H9 (cell line): ENCODE measurements around the gene CDKAL1. TPM values are rescaled to one million over a fixed set of nuclear protein-coding genes. Genes with fewer than 3 reads are reported as not detected.

ENCODE experiments used
- DNase-seq: peaks from one replicate; pipeline ENCODE4 v3.0.0-alpha.2; 2017
- H2AFZ ChIP-seq: one replicate; pipeline ENCODE4 v1.6.1; 2013; ENCODE audit warnings: mild to moderate bottlenecking, low read length, control low read depth, moderate library complexity
- H2AK5ac ChIP-seq: 2 replicates; pipeline ENCODE4 v1.6.1; 2013; ENCODE audit warnings: low read length, control low read depth, mixed read lengths; ENCODE audit not compliant: insufficient read length
- H2BK120ac ChIP-seq: one replicate; pipeline ENCODE4 v1.6.1; 2013; ENCODE audit warnings: low read depth, mild to moderate bottlenecking, low read length, control low read depth, inconsistent platforms; ENCODE audit not compliant: poor library complexity, severe bottlenecking
- H2BK12ac ChIP-seq: 2 replicates; pipeline ENCODE4 v1.6.1; 2013; ENCODE audit warnings: low read length, control low read depth, mixed read lengths, low read depth; ENCODE audit not compliant: insufficient read length
- H2BK15ac ChIP-seq: 2 replicates; pipeline ENCODE4 v1.6.1; 2013; ENCODE audit warnings: low read depth, low read length, control low read depth
- H2BK20ac ChIP-seq: one replicate; pipeline ENCODE4 v1.6.1; 2013; ENCODE audit warnings: low read depth, mild to moderate bottlenecking, low read length, control low read depth, inconsistent platforms; ENCODE audit not compliant: poor library complexity, severe bottlenecking
- H2BK5ac ChIP-seq: 2 replicates; pipeline ENCODE4 v1.6.1; 2013; ENCODE audit warnings: low read length, control low read depth, mixed read lengths; ENCODE audit not compliant: insufficient read length
- H3K14ac ChIP-seq: 2 replicates; pipeline ENCODE4 v1.6.1; 2013; ENCODE audit warnings: low read length, control low read depth; ENCODE audit not compliant: insufficient read depth
- H3K18ac ChIP-seq: 2 replicates; pipeline ENCODE4 v1.6.1; 2013; ENCODE audit warnings: low read depth, mild to moderate bottlenecking, mixed read lengths, low read length, control low read depth; ENCODE audit not compliant: insufficient read length
- H3K23ac ChIP-seq: 2 replicates; pipeline ENCODE4 v1.6.1; 2013; ENCODE audit warnings: low read length, control low read depth, mixed read lengths, low read depth; ENCODE audit not compliant: insufficient read length
- H3K23me2 ChIP-seq: 2 replicates; pipeline ENCODE4 v1.6.1; 2013; ENCODE audit warnings: low read depth, mild to moderate bottlenecking, mixed read lengths, low read length, control low read depth; ENCODE audit not compliant: insufficient read length, poor library complexity, severe bottlenecking
- H3K27ac ChIP-seq: 2 replicates; pipeline ENCODE4 v1.5.1; 2013; ENCODE audit warnings: low read length, control low read depth, mixed read lengths, low read depth; ENCODE audit not compliant: insufficient read length
- H3K27me3 ChIP-seq: 2 replicates; pipeline ENCODE4 v1.6.1; 2013; ENCODE audit warnings: low read length, control low read depth, inconsistent platforms; ENCODE audit not compliant: insufficient read depth
- H3K4ac ChIP-seq: 2 replicates; pipeline ENCODE4 v1.6.1; 2013; ENCODE audit warnings: low read depth, mild to moderate bottlenecking, control low read depth, inconsistent platforms, low read length, moderate library complexity
- H3K4me1 ChIP-seq: 2 replicates; pipeline ENCODE4 v1.6.1; 2013; ENCODE audit warnings: low read length, control low read depth, inconsistent platforms; ENCODE audit not compliant: insufficient read depth
- H3K4me2 ChIP-seq: 2 replicates; pipeline ENCODE4 v1.6.1; 2013; ENCODE audit warnings: low read length, control low read depth, mixed read lengths; ENCODE audit not compliant: insufficient read length, insufficient read depth
- H3K56ac ChIP-seq: 2 replicates; pipeline ENCODE4 v1.6.1; 2013; ENCODE audit warnings: low read depth, mild to moderate bottlenecking, mixed read lengths, low read length, control low read depth; ENCODE audit not compliant: insufficient read length
- H3K79me1 ChIP-seq: 2 replicates; pipeline ENCODE4 v1.6.1; 2013; ENCODE audit warnings: low read depth, mild to moderate bottlenecking, moderate library complexity, low read length, control low read depth, inconsistent platforms; ENCODE audit not compliant: insufficient read depth, poor library complexity, severe bottlenecking
- H3K79me2 ChIP-seq: 2 replicates; pipeline ENCODE4 v1.6.1; 2013; ENCODE audit warnings: low read length, control low read depth, inconsistent platforms; ENCODE audit not compliant: insufficient read depth
- H3K9ac ChIP-seq: 2 replicates; pipeline ENCODE4 v1.6.1; 2013; ENCODE audit warnings: low read length, control low read depth, mixed read lengths; ENCODE audit not compliant: insufficient read length; ENCODE audit errors: extremely low read depth
- H3K9me3 ChIP-seq: one replicate; pipeline ENCODE4 v1.6.1; 2013; ENCODE audit warnings: low read depth, low read length, inconsistent platforms; ENCODE audit not compliant: control insufficient read depth
- H3T11ph ChIP-seq: one replicate; pipeline ENCODE4 v1.6.1; 2013; ENCODE audit warnings: mild to moderate bottlenecking, low read length, control low read depth, inconsistent platforms
- H4K20me1 ChIP-seq: one replicate; pipeline ENCODE4 v1.6.1; 2013; ENCODE audit not compliant: control insufficient read depth, insufficient read length, insufficient read depth
- H4K5ac ChIP-seq: 2 replicates; pipeline ENCODE4 v1.6.1; 2013; ENCODE audit warnings: low read depth, mild to moderate bottlenecking, mixed read lengths, low read length, control low read depth; ENCODE audit not compliant: insufficient read length
- H4K8ac ChIP-seq: replicated peaks from 2 replicates; pipeline ENCODE4 v1.6.1; 2013; ENCODE audit warnings: low read length, control low read depth, mixed read lengths, low read depth; ENCODE audit not compliant: insufficient read length
- H4K91ac ChIP-seq: 2 replicates; pipeline ENCODE4 v1.6.1; 2013; ENCODE audit warnings: low read depth, mild to moderate bottlenecking, moderate library complexity, mixed read lengths, low read length, control low read depth; ENCODE audit not compliant: insufficient read length
- H3K27ac Mint-ChIP-seq, 3 experiments: 2 replicates in 2 of 3; 3 replicates in 1 of 3; pipeline ENCODE4 v1.8.0; 2020 to 2021; ENCODE audit warnings: mixed read lengths in 3 of 3, mild to moderate bottlenecking in 1 of 3, moderate library complexity in 1 of 3
- H3K27me3 Mint-ChIP-seq: 2 replicates; pipeline ENCODE4 v1.8.0; 2021; ENCODE audit warnings: low read depth, mild to moderate bottlenecking, moderate library complexity, mixed read lengths
- H3K36me3 Mint-ChIP-seq, 3 experiments: 2 replicates in 2 of 3; 3 replicates in 1 of 3; pipeline ENCODE4 v1.8.0; 2020 to 2021; ENCODE audit warnings: low read depth in 3 of 3, mixed read lengths in 3 of 3; ENCODE audit not compliant: insufficient read depth in 1 of 3
- H3K4me1 Mint-ChIP-seq, 2 experiments: 2 replicates each; pipeline ENCODE4 v1.8.0; 2020; ENCODE audit warnings: mixed read lengths in 2 of 2
- H3K4me3 Mint-ChIP-seq, 2 experiments: 2 replicates in 1 of 2; 3 replicates in 1 of 2; pipeline ENCODE4 v1.8.0; 2020 to 2021; ENCODE audit warnings: mild to moderate bottlenecking in 2 of 2, mixed read lengths in 2 of 2, moderate library complexity in 1 of 2
- H3K9me3 Mint-ChIP-seq, 2 experiments: 2 replicates in 1 of 2; 3 replicates in 1 of 2; pipeline ENCODE4 v1.8.0; 2020; ENCODE audit warnings: mild to moderate bottlenecking in 2 of 2, mixed read lengths in 2 of 2, moderate library complexity in 1 of 2
- CTCF ChIP-seq: fragments of 200-600 bp; sonication (generic); conservative IDR thresholded peaks from 3 replicates; pipeline ENCODE4 v1.8.0; 2021; ENCODE audit warnings: antibody characterized with exemption, mild to moderate bottlenecking
- WGBS: extraction: QIAGEN DNeasy Blood & Tissue Kit; methylation state at CpG from one replicate; pipeline ENCODE4 v1.1.7; 2013; ENCODE audit warnings: missing lambda C conversion rate, low lambda C conversion rate, mixed read lengths; ENCODE audit not compliant: insufficient read length; ENCODE audit errors: extremely low coverage; 5-methylcytosine and 5-hydroxymethylcytosine counted together
- total RNA-seq: library from RNA; stranded (reverse); gene quantifications from 2 replicates; pipeline ENCODE4 v1.2.1, GENCODE V29; 2021

CDKAL1 gene
- total RNA-seq, 1 experiment from 2014 or later = 23.0 TPM

- H3K9me3 ChIP-seq = no peaks in the 10 kb centered on the region
- H3K23me2 ChIP-seq = no peaks in the 10 kb centered on the region
- H2BK12ac ChIP-seq = no peak overlapping the region
- Mint-ChIP-seq H3K9me3 (no peaks in the 10 kb centered on the region), H3K36me3 (no peaks in the 10 kb centered on the region; a peak in 1 of 7 replicates), H3K4me1 (peaks cover 13 to 15% of the 10 kb centered on the region in 2 experiments), H3K27ac (peak overlapping the region in 1 of 3 experiments; percentile 32; a peak in 1 of 7 replicates), H3K27me3 (no peaks in the 10 kb centered on the region), H3K4me3 (no peak overlapping the region)
- H3K4ac ChIP-seq = no peak overlapping the region
- H3K9ac ChIP-seq = no peak overlapping the region
- DNase-seq = no peak
- TF ChIP-seq CTCF = no peak
- WGBS = no CpG with 5 or more reads among the region's 2 CpGs
- no peak overlapping the region for H2AK5ac ChIP-seq
- H3K4me2 ChIP-seq = no peak overlapping the region
- H3K79me2 ChIP-seq = no peaks in the 10 kb centered on the region
- H4K5ac ChIP-seq = no peak overlapping the region
- no peak overlapping the region for H2AFZ ChIP-seq
- no peak overlapping the region for H3K23ac ChIP-seq
- no peaks in the 10 kb centered on the region for H3K27me3 ChIP-seq
- no peaks in the 10 kb centered on the region for H3K79me1 ChIP-seq
- H3K27ac ChIP-seq = no peak overlapping the region
- no peak overlapping the region for H3T11ph ChIP-seq
- H2BK5ac ChIP-seq = no peak overlapping the region
- H4K8ac ChIP-seq = no peak overlapping the region
- no peak overlapping the region for H2BK20ac ChIP-seq
- no peaks in the 10 kb centered on the region; the same call in 1 of the 2 replicates for H3K4me1 ChIP-seq
- H3K18ac ChIP-seq = no peak overlapping the region
- no peak overlapping the region for H3K14ac ChIP-seq
- no peaks in the 10 kb centered on the region for H4K20me1 ChIP-seq
- no peak overlapping the region for H3K56ac ChIP-seq
- no peak overlapping the region for H2BK120ac ChIP-seq
- H2BK15ac ChIP-seq = no peak overlapping the region
- no peak overlapping the region for H4K91ac ChIP-seq
Measured at GRCh38 chr6:20509212-20509611, 25.0 kb upstream of the CDKAL1 start.
